Measurements from ENCODE around the gene LMOD1.

DNA sequence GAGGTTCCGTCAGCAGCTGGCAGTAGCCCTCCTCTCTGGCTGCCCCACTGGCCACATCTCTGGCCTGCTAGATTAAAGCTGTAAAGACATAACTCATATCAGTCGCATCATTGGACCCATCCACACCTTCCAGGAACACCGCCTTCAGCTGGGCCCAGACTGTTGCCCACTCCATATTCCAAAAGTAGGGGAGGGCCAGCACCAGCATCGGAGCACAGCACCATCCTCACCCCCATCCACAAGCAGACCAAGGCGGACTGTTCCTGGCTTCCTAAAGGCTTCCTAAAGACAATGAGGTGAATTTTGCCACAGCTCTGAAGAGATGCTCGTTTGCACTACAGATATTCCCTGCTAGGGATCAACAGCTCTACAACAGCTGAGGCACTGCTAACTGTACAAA is 54.1 kb downstream of the LMOD1 start:
- TF ChIP-seq GATA2 (IDR thresholded peaks at IDR 0.05; ENCODE audit: low read depth, low read length) (no peak), GATA3 (IDR thresholded peaks at IDR 0.05; ENCODE audit: low read depth, low read length) (no peak)
